HG03565 (cell line): ENCODE results near the gene IL16.

Experiments used
- ATAC-seq: cut with Tn5 transposase; IDR thresholded peaks from one replicate; pipeline ENCODE4 v1.9.1; 2021; ENCODE audit warnings: mild to moderate bottlenecking, moderate library complexity; ENCODE audit not compliant: unreplicated experiment

IL16 gene

GRCh38 chr15:81289910-81290309, 93.2 kb downstream of the IL16 start:
- no peak for ATAC-seq

- no peak for ATAC-seq
Observed at GRCh38 chr15:81291916-81292522, 95.3 kb downstream of the IL16 start.

- ATAC-seq, result peak; percentile 30
Observed at GRCh38 chr15:81292523-81293001, 95.9 kb downstream of the IL16 start.

- ATAC-seq, result peak; percentile 59
Observed at GRCh38 chr15:81293728-81294515, 97.2 kb downstream of the IL16 start.

GRCh38 chr15:81294516-81294880, 97.8 kb downstream of the IL16 start:
- ATAC-seq, result no peak

GRCh38 chr15:81295486-81296121, 98.9 kb downstream of the IL16 start:
- no peak for ATAC-seq

- ATAC-seq, result no peak
Observed at GRCh38 chr15:81296186-81296585, 99.5 kb downstream of the IL16 start.

- peak; percentile 33 for ATAC-seq
Observed at GRCh38 chr15:81296673-81297072, 100.0 kb downstream of the IL16 start.

GRCh38 chr15:81297147-81297572, 100.5 kb downstream of the IL16 start:
- no peak for ATAC-seq

GRCh38 chr15:81297603-81298575, 101.2 kb downstream of the IL16 start:
- no peak for ATAC-seq

- no peak for ATAC-seq
Observed at GRCh38 chr15:81298611-81299010, 101.9 kb downstream of the IL16 start.

- ATAC-seq, result no peak
Observed at GRCh38 chr15:81299156-81299555, 102.5 kb downstream of the IL16 start.

GRCh38 chr15:81299630-81300273, 103.1 kb downstream of the IL16 start:
- ATAC-seq, result no peak

- no peak for ATAC-seq
Observed at GRCh38 chr15:81301385-81301784, 104.7 kb downstream of the IL16 start.

GRCh38 chr15:81301815-81302399, 105.2 kb downstream of the IL16 start:
- peak; percentile 75 for ATAC-seq

GRCh38 chr15:81302701-81303109, 106.0 kb downstream of the IL16 start:
- ATAC-seq, result no peak

- no peak for ATAC-seq
Observed at GRCh38 chr15:81303244-81304225, 106.9 kb downstream of the IL16 start.

- no peak for ATAC-seq
Observed at GRCh38 chr15:81304226-81304625, 107.5 kb downstream of the IL16 start.

- no peak for ATAC-seq
Observed at GRCh38 chr15:81308260-81308659, 111.6 kb downstream of the IL16 start.
